ENCODE results near the gene PPP2R3A. TPM values are rescaled to one million over a fixed set of nuclear protein-coding genes. Genes with fewer than 3 reads are reported as not detected.

The PPP2R3A gene
- total RNA-seq, 6 experiments from 2014 or later, result 21.2 to 26.1 (median 24.8) TPM

- Mint-ChIP-seq H3K9me3 (no peaks in the 10 kb centered on the region), H3K27ac (no peak overlapping the region), H3K27me3 (ENCODE audit: insufficient read depth) (no peaks in the 10 kb centered on the region), H3K36me3 (ENCODE audit: low read depth) (peaks cover 22% of the 10 kb centered on the region), H3K4me3 (no peak overlapping the region), H3K4me1 (ENCODE audit: low read depth) (peaks cover 4% of the 10 kb centered on the region; the same call in 1 of the 2 replicates)
- TF ChIP-seq, protein P1, sequence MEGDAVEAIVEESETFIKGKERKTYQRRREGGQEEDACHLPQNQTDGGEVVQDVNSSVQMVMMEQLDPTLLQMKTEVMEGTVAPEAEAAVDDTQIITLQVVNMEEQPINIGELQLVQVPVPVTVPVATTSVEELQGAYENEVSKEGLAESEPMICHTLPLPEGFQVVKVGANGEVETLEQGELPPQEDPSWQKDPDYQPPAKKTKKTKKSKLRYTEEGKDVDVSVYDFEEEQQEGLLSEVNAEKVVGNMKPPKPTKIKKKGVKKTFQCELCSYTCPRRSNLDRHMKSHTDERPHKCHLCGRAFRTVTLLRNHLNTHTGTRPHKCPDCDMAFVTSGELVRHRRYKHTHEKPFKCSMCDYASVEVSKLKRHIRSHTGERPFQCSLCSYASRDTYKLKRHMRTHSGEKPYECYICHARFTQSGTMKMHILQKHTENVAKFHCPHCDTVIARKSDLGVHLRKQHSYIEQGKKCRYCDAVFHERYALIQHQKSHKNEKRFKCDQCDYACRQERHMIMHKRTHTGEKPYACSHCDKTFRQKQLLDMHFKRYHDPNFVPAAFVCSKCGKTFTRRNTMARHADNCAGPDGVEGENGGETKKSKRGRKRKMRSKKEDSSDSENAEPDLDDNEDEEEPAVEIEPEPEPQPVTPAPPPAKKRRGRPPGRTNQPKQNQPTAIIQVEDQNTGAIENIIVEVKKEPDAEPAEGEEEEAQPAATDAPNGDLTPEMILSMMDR (IDR thresholded peaks at IDR 0.05), result no peak
- DNase-seq, result no peak
Observed at GRCh38 chr3:136044980-136045745, 79.6 kb downstream of the PPP2R3A start.

- TF ChIP-seq, protein P1 (IDR thresholded peaks at IDR 0.05), result no peak
- H3K36me3 Mint-ChIP-seq (ENCODE audit: low read depth), result peaks cover 33% of the 10 kb centered on the region
- DNase-seq, result no peak
- H3K4me3 Mint-ChIP-seq, result no peak overlapping the region
- no peaks in the 10 kb centered on the region for H3K9me3 Mint-ChIP-seq
- H3K27ac Mint-ChIP-seq, result no peak overlapping the region
- H3K4me1 Mint-ChIP-seq (ENCODE audit: low read depth), result no peaks in the 10 kb centered on the region
- no peaks in the 10 kb centered on the region for H3K27me3 Mint-ChIP-seq (ENCODE audit: insufficient read depth)
Observed at GRCh38 chr3:136048068-136048467, 82.5 kb downstream of the PPP2R3A start.

GRCh38 chr3:136050250-136050649 lies 84.7 kb downstream of the PPP2R3A start:
- H3K4me3 Mint-ChIP-seq, result no peak overlapping the region
- TF ChIP-seq, protein P1 (IDR thresholded peaks at IDR 0.05), result no peak
- H3K9me3 Mint-ChIP-seq, result no peaks in the 10 kb centered on the region
- H3K4me1 Mint-ChIP-seq (ENCODE audit: low read depth), result peaks cover 6% of the 10 kb centered on the region
- H3K27ac Mint-ChIP-seq, result no peak overlapping the region
- peaks cover 35% of the 10 kb centered on the region for H3K36me3 Mint-ChIP-seq (ENCODE audit: low read depth)
- H3K27me3 Mint-ChIP-seq (ENCODE audit: insufficient read depth), result no peaks in the 10 kb centered on the region
- no peak for DNase-seq

DNA sequence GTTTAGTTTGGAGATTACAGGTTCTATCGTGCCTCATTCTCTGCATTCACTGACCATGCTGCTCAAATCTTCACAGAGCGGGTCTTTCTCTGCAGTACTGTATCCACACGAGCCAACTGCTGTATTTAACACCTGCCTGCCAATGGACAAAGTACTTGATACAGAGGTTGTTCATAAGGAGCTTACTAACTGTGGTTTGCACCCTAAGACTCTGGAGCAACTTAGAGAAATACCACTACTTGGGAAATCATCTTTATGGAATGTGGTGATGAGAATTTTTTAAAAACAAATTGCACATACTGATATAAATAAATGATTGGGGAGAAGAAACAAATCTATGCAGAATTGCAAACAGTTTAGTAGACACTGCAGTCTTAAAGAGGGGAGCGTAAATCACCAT lies 90.0 kb downstream of the PPP2R3A start:
- TF ChIP-seq, protein P1 (IDR thresholded peaks at IDR 0.05), result no peak
- Mint-ChIP-seq H3K4me3 (no peak overlapping the region), H3K4me1 (ENCODE audit: low read depth) (peaks cover 15% of the 10 kb centered on the region), H3K36me3 (ENCODE audit: low read depth) (peaks cover 67% of the 10 kb centered on the region), H3K9me3 (peaks cover 8% of the 10 kb centered on the region; the same call in 1 of the 2 replicates), H3K27ac (peak overlapping the region; percentile 74), H3K27me3 (ENCODE audit: insufficient read depth) (no peaks in the 10 kb centered on the region)
- DNase-seq, result peak; percentile 10

DNA sequence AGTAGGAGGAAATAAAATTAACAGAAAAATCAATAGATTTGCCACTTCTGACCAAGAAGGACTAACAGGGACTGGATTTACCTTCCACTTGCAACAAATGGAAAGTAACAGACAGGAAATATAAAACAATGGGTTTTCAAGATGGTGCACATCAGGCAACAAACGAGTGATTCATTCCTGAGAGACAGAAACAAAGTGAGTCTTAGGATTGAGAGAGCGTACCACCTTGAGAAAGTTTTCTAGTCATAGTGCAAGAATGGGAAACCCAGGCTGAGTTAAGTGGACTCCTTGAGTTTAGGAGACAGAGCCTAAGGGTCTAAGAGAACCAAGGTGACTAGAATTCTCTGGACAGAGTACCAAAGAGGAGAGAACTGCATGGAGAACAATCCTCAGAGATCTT lies 101.7 kb downstream of the PPP2R3A start:
- H3K4me3 Mint-ChIP-seq, result peak overlapping the region; percentile 14; the same call in 1 of the 2 replicates
- DNase-seq, result no peak
- peaks cover 61% of the 10 kb centered on the region for H3K4me1 Mint-ChIP-seq (ENCODE audit: low read depth)
- peaks cover 28% of the 10 kb centered on the region for H3K36me3 Mint-ChIP-seq (ENCODE audit: low read depth)
- peak overlapping the region; percentile 94 for H3K27ac Mint-ChIP-seq
- H3K9me3 Mint-ChIP-seq, result peaks cover 3% of the 10 kb centered on the region
- TF ChIP-seq, protein P1 (IDR thresholded peaks at IDR 0.05), result no peak
- peaks cover 2% of the 10 kb centered on the region; the same call in 1 of the 2 replicates for H3K27me3 Mint-ChIP-seq (ENCODE audit: insufficient read depth)
